ENCODE measurements around the gene COL27A1.

DNA sequence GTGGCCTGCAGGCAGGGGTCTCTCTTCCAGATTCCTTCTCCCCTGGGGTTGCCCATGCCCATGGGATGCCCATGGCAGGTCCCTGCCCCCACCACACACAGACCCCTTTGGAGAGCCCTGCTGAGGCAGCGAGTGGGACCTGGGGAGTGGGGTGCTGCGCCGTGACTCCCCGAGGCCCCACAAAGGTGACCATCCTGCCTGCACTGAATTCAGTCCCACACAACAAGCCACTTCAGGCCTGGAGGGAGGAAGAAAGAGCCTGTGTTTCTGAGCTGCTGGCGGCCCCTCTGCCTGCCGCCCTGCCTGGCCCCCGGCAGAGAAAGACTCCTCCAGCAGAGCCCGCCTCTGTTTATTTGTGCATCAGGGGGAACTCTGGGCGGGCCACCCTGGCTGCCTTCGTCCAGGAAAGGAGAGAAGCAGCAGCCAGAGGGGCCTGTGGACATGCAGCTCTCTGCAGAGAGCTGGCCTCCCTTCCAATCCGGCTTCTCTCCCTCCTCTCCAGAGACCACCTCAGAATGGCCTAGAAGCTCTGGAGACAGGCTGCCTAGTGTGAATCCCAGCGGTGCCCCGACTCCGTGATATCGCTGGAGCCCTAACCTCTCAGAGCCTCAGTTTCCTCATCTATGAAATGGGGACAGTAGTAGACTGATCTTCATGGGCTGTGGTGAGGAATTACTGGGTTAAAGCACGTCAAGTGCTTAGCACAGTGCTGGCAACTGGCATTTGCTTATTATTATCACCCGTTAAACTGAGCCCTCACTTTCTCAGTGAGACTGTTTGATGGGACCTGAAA lies 72.9 kb downstream of the COL27A1 start:
- TF ChIP-seq, protein P1, sequence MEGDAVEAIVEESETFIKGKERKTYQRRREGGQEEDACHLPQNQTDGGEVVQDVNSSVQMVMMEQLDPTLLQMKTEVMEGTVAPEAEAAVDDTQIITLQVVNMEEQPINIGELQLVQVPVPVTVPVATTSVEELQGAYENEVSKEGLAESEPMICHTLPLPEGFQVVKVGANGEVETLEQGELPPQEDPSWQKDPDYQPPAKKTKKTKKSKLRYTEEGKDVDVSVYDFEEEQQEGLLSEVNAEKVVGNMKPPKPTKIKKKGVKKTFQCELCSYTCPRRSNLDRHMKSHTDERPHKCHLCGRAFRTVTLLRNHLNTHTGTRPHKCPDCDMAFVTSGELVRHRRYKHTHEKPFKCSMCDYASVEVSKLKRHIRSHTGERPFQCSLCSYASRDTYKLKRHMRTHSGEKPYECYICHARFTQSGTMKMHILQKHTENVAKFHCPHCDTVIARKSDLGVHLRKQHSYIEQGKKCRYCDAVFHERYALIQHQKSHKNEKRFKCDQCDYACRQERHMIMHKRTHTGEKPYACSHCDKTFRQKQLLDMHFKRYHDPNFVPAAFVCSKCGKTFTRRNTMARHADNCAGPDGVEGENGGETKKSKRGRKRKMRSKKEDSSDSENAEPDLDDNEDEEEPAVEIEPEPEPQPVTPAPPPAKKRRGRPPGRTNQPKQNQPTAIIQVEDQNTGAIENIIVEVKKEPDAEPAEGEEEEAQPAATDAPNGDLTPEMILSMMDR (IDR thresholded peaks at IDR 0.05), result no peak
- no peak for TF ChIP-seq EZH2 (IDR thresholded peaks at IDR 0.05; ENCODE audit: borderline replicate concordance, insufficient read depth, low read depth, low read length, poor library complexity, severe bottlenecking)
